ENCODE results near the gene PRKCZ. TPM values are rescaled to one million over a fixed set of nuclear protein-coding genes. Genes with fewer than 3 reads are reported as not detected.

Gene PRKCZ
- total RNA-seq, 1 donor, result 0.72 TPM

DNA sequence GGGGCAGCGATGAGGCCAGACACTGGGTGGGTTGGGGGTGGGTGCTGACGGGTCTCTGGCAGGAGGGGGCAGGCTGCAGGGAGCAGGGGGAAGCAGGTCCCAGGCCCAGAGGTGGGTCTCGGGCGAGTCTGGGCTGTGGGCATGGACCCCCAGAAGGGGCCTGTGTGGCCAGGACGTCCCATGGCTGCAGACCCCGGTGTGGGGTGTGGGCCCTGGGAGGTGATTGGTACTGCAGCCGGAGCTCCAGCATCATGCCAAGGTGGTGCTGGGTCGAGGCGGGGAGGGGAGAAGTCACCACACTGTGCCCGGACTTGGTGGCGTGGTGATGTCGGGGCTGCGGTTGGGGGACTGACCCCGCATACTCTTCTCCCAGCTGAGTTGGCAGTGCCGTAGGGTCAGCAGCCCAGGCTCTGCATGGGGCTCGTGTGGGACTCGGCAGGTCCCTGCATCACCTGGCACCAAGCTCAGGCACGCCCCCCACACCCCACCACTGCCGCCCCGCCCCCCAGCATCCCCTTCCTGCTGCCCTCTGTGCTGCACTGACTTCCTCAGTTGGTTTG lies 31.2 kb downstream of the PRKCZ start:
- Histone ChIP-seq H3K27me3 (ENCODE audit: insufficient read depth, low read length) (no peaks in the 10 kb centered on the region), H3K4me1 (ENCODE audit: insufficient read depth, low read length) (no peaks in the 10 kb centered on the region), H3K4me2 (ENCODE audit: insufficient read depth, low read length) (no peak overlapping the region), H4K20me1 (ENCODE audit: insufficient read depth, low read length) (no peaks in the 10 kb centered on the region), H3K27ac (ENCODE audit: low read depth, low read length) (no peak overlapping the region), H3K36me3 (ENCODE audit: insufficient read depth, low read length) (no peaks in the 10 kb centered on the region), H2AFZ (ENCODE audit: low read length) (no peak overlapping the region), H3K4me3 (ENCODE audit: insufficient read depth, low read length) (no peak overlapping the region), H3K79me2 (ENCODE audit: insufficient read depth, low read length) (no peaks in the 10 kb centered on the region), H3K9me3 (ENCODE audit: low read depth, low read length) (peaks cover 2% of the 10 kb centered on the region)
- TF ChIP-seq, protein P1, sequence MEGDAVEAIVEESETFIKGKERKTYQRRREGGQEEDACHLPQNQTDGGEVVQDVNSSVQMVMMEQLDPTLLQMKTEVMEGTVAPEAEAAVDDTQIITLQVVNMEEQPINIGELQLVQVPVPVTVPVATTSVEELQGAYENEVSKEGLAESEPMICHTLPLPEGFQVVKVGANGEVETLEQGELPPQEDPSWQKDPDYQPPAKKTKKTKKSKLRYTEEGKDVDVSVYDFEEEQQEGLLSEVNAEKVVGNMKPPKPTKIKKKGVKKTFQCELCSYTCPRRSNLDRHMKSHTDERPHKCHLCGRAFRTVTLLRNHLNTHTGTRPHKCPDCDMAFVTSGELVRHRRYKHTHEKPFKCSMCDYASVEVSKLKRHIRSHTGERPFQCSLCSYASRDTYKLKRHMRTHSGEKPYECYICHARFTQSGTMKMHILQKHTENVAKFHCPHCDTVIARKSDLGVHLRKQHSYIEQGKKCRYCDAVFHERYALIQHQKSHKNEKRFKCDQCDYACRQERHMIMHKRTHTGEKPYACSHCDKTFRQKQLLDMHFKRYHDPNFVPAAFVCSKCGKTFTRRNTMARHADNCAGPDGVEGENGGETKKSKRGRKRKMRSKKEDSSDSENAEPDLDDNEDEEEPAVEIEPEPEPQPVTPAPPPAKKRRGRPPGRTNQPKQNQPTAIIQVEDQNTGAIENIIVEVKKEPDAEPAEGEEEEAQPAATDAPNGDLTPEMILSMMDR (IDR thresholded peaks at IDR 0.05; ENCODE audit: extremely low read depth, low read depth, low read length), result no peak
- no peak for DNase-seq (ENCODE audit: insufficient read length, low spot score, missing footprints)

DNA sequence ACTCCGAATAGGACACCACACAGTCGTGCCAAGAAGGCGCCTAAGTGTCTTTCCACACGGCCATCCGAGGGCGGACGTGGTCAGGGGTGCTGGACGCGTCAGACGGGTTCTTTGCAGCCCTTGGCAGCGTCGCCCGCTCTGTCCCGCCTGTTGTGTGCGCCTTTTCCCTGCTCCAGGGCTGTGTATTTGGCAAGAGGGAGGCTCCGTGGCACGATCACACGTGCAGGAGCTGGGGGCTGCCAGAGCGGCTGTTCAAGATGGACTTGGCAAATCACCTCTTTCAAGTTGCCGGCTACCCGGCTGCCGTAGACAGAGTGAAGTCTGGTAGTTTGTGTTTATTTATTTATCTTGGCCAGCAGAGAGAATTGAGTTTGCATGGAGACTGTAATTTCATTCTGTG lies 31.9 kb downstream of the PRKCZ start:
- Histone ChIP-seq H3K4me2 (ENCODE audit: insufficient read depth, low read length) (no peak overlapping the region), H4K20me1 (ENCODE audit: insufficient read depth, low read length) (no peaks in the 10 kb centered on the region), H3K4me1 (ENCODE audit: insufficient read depth, low read length) (no peaks in the 10 kb centered on the region), H3K9me3 (ENCODE audit: low read depth, low read length) (peaks cover 2% of the 10 kb centered on the region), H3K27me3 (ENCODE audit: insufficient read depth, low read length) (no peaks in the 10 kb centered on the region), H3K4me3 (ENCODE audit: insufficient read depth, low read length) (no peak overlapping the region), H3K27ac (ENCODE audit: low read depth, low read length) (no peak overlapping the region), H2AFZ (ENCODE audit: low read length) (no peak overlapping the region), H3K79me2 (ENCODE audit: insufficient read depth, low read length) (no peaks in the 10 kb centered on the region), H3K36me3 (ENCODE audit: insufficient read depth, low read length) (no peaks in the 10 kb centered on the region)
- TF ChIP-seq, protein P1 (IDR thresholded peaks at IDR 0.05; ENCODE audit: extremely low read depth, low read depth, low read length), result no peak
- DNase-seq (ENCODE audit: insufficient read length, low spot score, missing footprints), result no peak

DNA sequence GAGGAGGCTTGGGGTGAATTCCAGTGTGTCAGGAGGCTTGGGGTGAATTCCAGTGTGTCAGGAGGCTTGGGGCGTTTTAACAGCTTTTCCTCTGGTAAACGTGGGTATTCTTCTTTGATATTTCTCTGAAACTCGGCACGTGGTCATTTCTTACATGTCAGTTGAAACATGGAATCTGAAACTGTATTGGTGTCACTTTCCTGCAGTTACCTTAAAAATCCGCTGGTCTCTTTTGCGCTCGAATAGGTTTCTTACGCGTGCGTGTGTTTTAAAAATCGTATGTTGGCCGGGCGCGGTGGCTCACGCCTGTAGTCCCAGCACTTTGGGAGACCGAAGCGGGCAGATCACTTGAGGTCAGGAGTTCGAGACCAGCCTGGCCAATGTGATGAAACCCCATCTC lies 33.5 kb downstream of the PRKCZ start:
- Histone ChIP-seq H3K79me2 (ENCODE audit: insufficient read depth, low read length) (no peaks in the 10 kb centered on the region), H3K27me3 (ENCODE audit: insufficient read depth, low read length) (peaks cover 4% of the 10 kb centered on the region), H3K27ac (ENCODE audit: low read depth, low read length) (no peak overlapping the region), H3K36me3 (ENCODE audit: insufficient read depth, low read length) (no peaks in the 10 kb centered on the region), H3K9me3 (ENCODE audit: low read depth, low read length) (no peaks in the 10 kb centered on the region), H4K20me1 (ENCODE audit: insufficient read depth, low read length) (no peaks in the 10 kb centered on the region), H3K4me2 (ENCODE audit: insufficient read depth, low read length) (no peak overlapping the region), H3K4me3 (ENCODE audit: insufficient read depth, low read length) (no peak overlapping the region), H3K4me1 (ENCODE audit: insufficient read depth, low read length) (peaks cover 7% of the 10 kb centered on the region), H2AFZ (ENCODE audit: low read length) (no peak overlapping the region)
- no peak for DNase-seq (ENCODE audit: insufficient read length, low spot score, missing footprints)
- TF ChIP-seq, protein P1 (IDR thresholded peaks at IDR 0.05; ENCODE audit: extremely low read depth, low read depth, low read length), result no peak

DNA sequence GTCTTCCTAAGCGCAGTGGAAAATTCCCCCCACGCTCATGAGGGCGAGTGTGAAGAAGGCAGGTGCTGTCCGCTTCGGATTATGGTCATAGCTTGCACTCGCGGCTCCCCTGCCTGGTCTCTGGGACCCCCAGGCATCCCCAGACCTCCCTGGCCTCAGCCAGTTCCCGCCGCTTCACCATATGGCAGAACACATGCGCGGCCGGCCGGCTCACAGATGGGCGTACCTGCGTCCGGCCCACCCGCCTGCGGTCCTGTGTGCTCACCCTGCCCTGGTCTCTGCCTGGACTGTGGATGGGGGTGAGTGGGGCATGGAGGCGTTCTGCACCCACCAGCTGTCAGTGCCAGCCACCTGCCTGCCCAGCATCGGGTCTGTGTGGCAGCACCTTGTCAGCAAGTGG lies 34.1 kb downstream of the PRKCZ start:
- no peaks in the 10 kb centered on the region for H4K20me1 ChIP-seq (ENCODE audit: insufficient read depth, low read length)
- H3K27ac ChIP-seq (ENCODE audit: low read depth, low read length), result no peak overlapping the region

More for the DNA sequence above, 34.1 kb downstream of the PRKCZ start:
- Histone ChIP-seq H3K9me3 (ENCODE audit: low read depth, low read length) (no peaks in the 10 kb centered on the region), H2AFZ (ENCODE audit: low read length) (no peak overlapping the region), H3K27me3 (ENCODE audit: insufficient read depth, low read length) (peaks cover 4% of the 10 kb centered on the region), H3K79me2 (ENCODE audit: insufficient read depth, low read length) (no peaks in the 10 kb centered on the region), H3K36me3 (ENCODE audit: insufficient read depth, low read length) (no peaks in the 10 kb centered on the region), H3K4me2 (ENCODE audit: insufficient read depth, low read length) (no peak overlapping the region), H3K4me1 (ENCODE audit: insufficient read depth, low read length) (peaks cover 9% of the 10 kb centered on the region), H3K4me3 (ENCODE audit: insufficient read depth, low read length) (no peak overlapping the region)
- no peak for DNase-seq (ENCODE audit: insufficient read length, low spot score, missing footprints)
- TF ChIP-seq, protein P1 (IDR thresholded peaks at IDR 0.05; ENCODE audit: extremely low read depth, low read depth, low read length), result no peak

All from osteoblast (primary cell).